Panc1 (cell line): Measurements from ENCODE around the gene ATP13A1. TPM values are rescaled to one million over a fixed set of nuclear protein-coding genes. Genes with fewer than 3 reads are reported as not detected.

ENCODE experiments used
- ATAC-seq: fragments of 200-7000 bp; cut with Tn5 transposase; 2 replicates; pipeline ENCODE4 v1.9.1; 2020; ENCODE audit warnings: mild to moderate bottlenecking, moderate library complexity
- BruUV-seq: library from RNA; stranded (reverse); fragments of 400-500 nt; replicated peaks from 2 replicates; lab custom pipeline; 2021; lab: Mats Ljungman, UMichigan
- CTCF ChIA-PET: fragments of 300-600 bp; sonication (Branson Sonifier 250); formaldehyde crosslinking; loops from one replicate; lab custom pipeline; 2022; ENCODE audit warnings: antibody characterized with exemption; lab: Charles Lee
- POLR2A ChIA-PET: fragments of 300-600 bp; sonication (Branson Sonifier 250); formaldehyde crosslinking; loops from one replicate; lab custom pipeline; 2022; ENCODE audit warnings: antibody characterized with exemption; lab: Charles Lee
- DNase-seq: peaks from one replicate; pipeline ENCODE4 v3.0.0-alpha.2; 2010; ENCODE audit warnings: low read depth, low spot score
- H3K27ac ChIP-seq: 2 replicates; pipeline ENCODE4 v1.5.1; 2011; ENCODE audit warnings: mild to moderate bottlenecking, low read length, inconsistent platforms
- H3K27me3 ChIP-seq: fragments of 200-500 bp; sonication (Bioruptor generic); 2 replicates; pipeline ENCODE4 v1.6.0; 2014; ENCODE audit warnings: low read length, inconsistent platforms; ENCODE audit not compliant: control insufficient read depth, insufficient read depth
- H3K36me3 ChIP-seq: fragments of 200-500 bp; sonication (Bioruptor generic); 2 replicates; pipeline ENCODE4 v1.5.1; 2014; ENCODE audit warnings: inconsistent platforms, mild to moderate bottlenecking, low read length, moderate library complexity; ENCODE audit not compliant: control insufficient read depth, insufficient read depth
- H3K4me1 ChIP-seq: 2 replicates; pipeline ENCODE4 v1.5.1; 2011; ENCODE audit warnings: inconsistent platforms, mild to moderate bottlenecking, low read length, moderate library complexity; ENCODE audit not compliant: control insufficient read depth, insufficient read depth
- H3K4me3 ChIP-seq, 2 experiments: 2 replicates each; pipeline ENCODE4 v1.5.1; 2011 to 2012; ENCODE audit warnings: low read depth in 2 of 2, low read length in 2 of 2, mild to moderate bottlenecking in 2 of 2, inconsistent platforms in 1 of 2, moderate library complexity in 1 of 2
- H3K9me3 ChIP-seq: fragments of 200-500 bp; sonication (Bioruptor generic); 2 replicates; pipeline ENCODE4 v1.5.1; 2014; ENCODE audit warnings: low read depth, mild to moderate bottlenecking, inconsistent platforms, low read length, moderate library complexity; ENCODE audit not compliant: control insufficient read depth, insufficient read depth
- CTCF ChIP-seq: fragments of 450-650 bp; IDR thresholded peaks from 2 replicates; pipeline ENCODE4 v1.5.1; 2017; ENCODE audit warnings: mild to moderate bottlenecking
- POLR2AphosphoS5 ChIP-seq: IDR thresholded peaks from 2 replicates; pipeline ENCODE4 v1.6.1; 2012; ENCODE audit warnings: mild to moderate bottlenecking, low read depth, low read length, moderate library complexity
- REST ChIP-seq, 2 experiments: IDR thresholded peaks; 2 replicates each; pipeline ENCODE4 v1.6.1; 2011 to 2012; ENCODE audit warnings: low read depth in 2 of 2, control low read depth in 1 of 2, low read length in 1 of 2, mild to moderate bottlenecking in 1 of 2, moderate library complexity in 1 of 2; ENCODE audit not compliant: insufficient read depth in 1 of 2
- SIN3A ChIP-seq: IDR thresholded peaks from 2 replicates; pipeline ENCODE4 v1.6.1; 2012; ENCODE audit warnings: low read depth, mild to moderate bottlenecking, low read length, moderate library complexity, borderline replicate concordance; ENCODE audit not compliant: insufficient read depth
- TCF7L2 ChIP-seq: IDR thresholded peaks from 2 replicates; pipeline ENCODE4 v1.6.1; 2011; ENCODE audit warnings: mild to moderate bottlenecking, low read depth, low read length, inconsistent platforms
- in situ Hi-C: cut with HindIII; loops from 2 replicates; pipeline ENCODE4 v1.10.0; 2016; ENCODE audit warnings: low sequenced_read_pairs, low pct_unique_long_range_greater_than_20kb
- intact Hi-C: fragments of 100-400 bp; cut with micrococcal nuclease; formaldehyde crosslinking; loops from one replicate; pipeline ENCODE4 v1.10.0; 2022; ENCODE audit not compliant: unreplicated experiment
- total RNA-seq: library from RNA; stranded (reverse); gene quantifications from one replicate; pipeline ENCODE4 v1.2.1, GENCODE V29; 2021; ENCODE audit not compliant: unreplicated experiment

Gene ATP13A1
- total RNA-seq, 1 experiment from 2014 or later, result 62.3 TPM

GRCh38 chr19:19656451-19657396 is 6.8 kb downstream of the ATP13A1 start:
- TF ChIP-seq REST (IDR thresholded peaks at IDR 0.05; ENCODE audit: insufficient read depth in 1 of 2, low read depth in 2 of 2, low read length in 1 of 2) (no peak), TCF7L2 (no peak), POLR2AphosphoS5 (no peak), CTCF (no peak), SIN3A (no peak)
- no peaks in the 10 kb centered on the region; the same call in 1 of the 2 replicates for H3K36me3 ChIP-seq
- no peak overlapping the region for H3K27ac ChIP-seq
- no peaks in the 10 kb centered on the region for H3K9me3 ChIP-seq
- CTCF ChIA-PET, result no interaction called here
- no peaks in the 10 kb centered on the region for H3K27me3 ChIP-seq
- no peak for DNase-seq
- BruUV-seq, result no TSS peak
- in situ Hi-C loops, result no loop called here
- POLR2A ChIA-PET, result no interaction called here
- no peaks in the 10 kb centered on the region; the same call in 1 of the 2 replicates for H3K4me1 ChIP-seq
- intact Hi-C loops, result no loop called here
- ATAC-seq, result no peak
- H3K4me3 ChIP-seq, result no peak overlapping the region

- ATAC-seq (no peak), DNase-seq (no peak)
- in situ Hi-C loops (no loop called here), intact Hi-C loops (no loop called here)
- no peak overlapping the region for H3K27ac ChIP-seq
- no peak for TF ChIP-seq POLR2AphosphoS5
- no peak for TF ChIP-seq CTCF
- TF ChIP-seq REST (IDR thresholded peaks at IDR 0.05; ENCODE audit: insufficient read depth in 1 of 2, low read depth in 2 of 2, low read length in 1 of 2), result no peak
- TF ChIP-seq TCF7L2, result no peak
- TF ChIP-seq SIN3A, result no peak
- CTCF ChIA-PET, result no interaction called here
- POLR2A ChIA-PET, result no interaction called here
- no peak overlapping the region for H3K4me3 ChIP-seq
- H3K27me3 ChIP-seq, result no peaks in the 10 kb centered on the region
- BruUV-seq, result no TSS peak
- no peaks in the 10 kb centered on the region; the same call in none of the 2 replicates for H3K36me3 ChIP-seq
- H3K4me1 ChIP-seq, result no peaks in the 10 kb centered on the region
- H3K9me3 ChIP-seq, result no peaks in the 10 kb centered on the region
Measured at GRCh38 chr19:19655641-19656343, 7.7 kb downstream of the ATP13A1 start.
